Panc1 (cell line): ENCODE measurements around the gene SLC37A4. TPM values are rescaled to one million over a fixed set of nuclear protein-coding genes. Genes with fewer than 3 reads are reported as not detected.

Experiments used
- ATAC-seq: fragments of 200-7000 bp; cut with Tn5 transposase; 2 replicates; pipeline ENCODE4 v1.9.1; 2020; ENCODE audit warnings: mild to moderate bottlenecking, moderate library complexity
- BruUV-seq: library from RNA; stranded (reverse); fragments of 400-500 nt; replicated peaks from 2 replicates; lab custom pipeline; 2021; lab: Mats Ljungman, UMichigan
- CTCF ChIA-PET: fragments of 300-600 bp; sonication (Branson Sonifier 250); formaldehyde crosslinking; loops from one replicate; lab custom pipeline; 2022; ENCODE audit warnings: antibody characterized with exemption; lab: Charles Lee
- POLR2A ChIA-PET: fragments of 300-600 bp; sonication (Branson Sonifier 250); formaldehyde crosslinking; loops from one replicate; lab custom pipeline; 2022; ENCODE audit warnings: antibody characterized with exemption; lab: Charles Lee
- DNase-seq: peaks from one replicate; pipeline ENCODE4 v3.0.0-alpha.2; 2010; ENCODE audit warnings: low read depth, low spot score
- H3K27ac ChIP-seq: 2 replicates; pipeline ENCODE4 v1.5.1; 2011; ENCODE audit warnings: mild to moderate bottlenecking, low read length, inconsistent platforms
- H3K27me3 ChIP-seq: fragments of 200-500 bp; sonication (Bioruptor generic); 2 replicates; pipeline ENCODE4 v1.6.0; 2014; ENCODE audit warnings: low read length, inconsistent platforms; ENCODE audit not compliant: control insufficient read depth, insufficient read depth
- H3K36me3 ChIP-seq: fragments of 200-500 bp; sonication (Bioruptor generic); 2 replicates; pipeline ENCODE4 v1.5.1; 2014; ENCODE audit warnings: inconsistent platforms, mild to moderate bottlenecking, low read length, moderate library complexity; ENCODE audit not compliant: control insufficient read depth, insufficient read depth
- H3K4me1 ChIP-seq: 2 replicates; pipeline ENCODE4 v1.5.1; 2011; ENCODE audit warnings: inconsistent platforms, mild to moderate bottlenecking, low read length, moderate library complexity; ENCODE audit not compliant: control insufficient read depth, insufficient read depth
- H3K4me3 ChIP-seq, 2 experiments: 2 replicates each; pipeline ENCODE4 v1.5.1; 2011 to 2012; ENCODE audit warnings: low read depth in 2 of 2, low read length in 2 of 2, mild to moderate bottlenecking in 2 of 2, inconsistent platforms in 1 of 2, moderate library complexity in 1 of 2
- H3K9me3 ChIP-seq: fragments of 200-500 bp; sonication (Bioruptor generic); 2 replicates; pipeline ENCODE4 v1.5.1; 2014; ENCODE audit warnings: low read depth, mild to moderate bottlenecking, inconsistent platforms, low read length, moderate library complexity; ENCODE audit not compliant: control insufficient read depth, insufficient read depth
- CTCF ChIP-seq: fragments of 450-650 bp; IDR thresholded peaks from 2 replicates; pipeline ENCODE4 v1.5.1; 2017; ENCODE audit warnings: mild to moderate bottlenecking
- POLR2AphosphoS5 ChIP-seq: IDR thresholded peaks from 2 replicates; pipeline ENCODE4 v1.6.1; 2012; ENCODE audit warnings: mild to moderate bottlenecking, low read depth, low read length, moderate library complexity
- SIN3A ChIP-seq: IDR thresholded peaks from 2 replicates; pipeline ENCODE4 v1.6.1; 2012; ENCODE audit warnings: low read depth, mild to moderate bottlenecking, low read length, moderate library complexity, borderline replicate concordance; ENCODE audit not compliant: insufficient read depth
- TCF7L2 ChIP-seq: IDR thresholded peaks from 2 replicates; pipeline ENCODE4 v1.6.1; 2011; ENCODE audit warnings: mild to moderate bottlenecking, low read depth, low read length, inconsistent platforms
- in situ Hi-C: cut with HindIII; loops from 2 replicates; pipeline ENCODE4 v1.10.0; 2016; ENCODE audit warnings: low sequenced_read_pairs, low pct_unique_long_range_greater_than_20kb
- intact Hi-C: fragments of 100-400 bp; cut with micrococcal nuclease; formaldehyde crosslinking; loops from one replicate; pipeline ENCODE4 v1.10.0; 2022; ENCODE audit not compliant: unreplicated experiment
- total RNA-seq: library from RNA; stranded (reverse); gene quantifications from one replicate; pipeline ENCODE4 v1.2.1, GENCODE V29; 2021; ENCODE audit not compliant: unreplicated experiment
- TF ChIP-seq, protein P1 (sequence below), 2 experiments: IDR thresholded peaks; 2 replicates each; pipeline ENCODE4 v1.6.1; 2011 to 2012; ENCODE audit warnings: low read depth in 2 of 2, control low read depth in 1 of 2, low read length in 1 of 2, mild to moderate bottlenecking in 1 of 2, moderate library complexity in 1 of 2; ENCODE audit not compliant: insufficient read depth in 1 of 2

Gene SLC37A4
- total RNA-seq, 1 experiment from 2014 or later = 33.2 TPM

- CTCF ChIA-PET = interaction anchor here (0.7 kb wide), 1 partner anchor 74 kb away, joined by 4 read pairs; the partner anchor contains the start of gene HINFP
- intact Hi-C loops = no loop called here
Measured at GRCh38 chr11:119047205-119047604, 16.5 kb upstream of the SLC37A4 start.

GRCh38 chr11:119046489-119046888 lies 15.8 kb upstream of the SLC37A4 start:
- Histone ChIP-seq H3K36me3 (peaks cover 3% of the 10 kb centered on the region; the same call in 1 of the 2 replicates), H3K27ac (no peak overlapping the region), H3K27me3 (no peaks in the 10 kb centered on the region), H3K4me1 (no peaks in the 10 kb centered on the region), H3K4me3 (no peak overlapping the region), H3K9me3 (no peaks in the 10 kb centered on the region)
- ChIA-PET CTCF (interaction anchor here (0.7 kb wide), 1 partner anchor 75 kb away, joined by 4 read pairs; the partner anchor contains the start of gene HINFP), POLR2A (no interaction called here)
- no TSS peak for BruUV-seq
- ATAC-seq (no peak), DNase-seq (no peak)
- intact Hi-C loops (no loop called here), in situ Hi-C loops (no loop called here)
- TF ChIP-seq CTCF (no peak), SIN3A (no peak)
- TF ChIP-seq, protein P1, sequence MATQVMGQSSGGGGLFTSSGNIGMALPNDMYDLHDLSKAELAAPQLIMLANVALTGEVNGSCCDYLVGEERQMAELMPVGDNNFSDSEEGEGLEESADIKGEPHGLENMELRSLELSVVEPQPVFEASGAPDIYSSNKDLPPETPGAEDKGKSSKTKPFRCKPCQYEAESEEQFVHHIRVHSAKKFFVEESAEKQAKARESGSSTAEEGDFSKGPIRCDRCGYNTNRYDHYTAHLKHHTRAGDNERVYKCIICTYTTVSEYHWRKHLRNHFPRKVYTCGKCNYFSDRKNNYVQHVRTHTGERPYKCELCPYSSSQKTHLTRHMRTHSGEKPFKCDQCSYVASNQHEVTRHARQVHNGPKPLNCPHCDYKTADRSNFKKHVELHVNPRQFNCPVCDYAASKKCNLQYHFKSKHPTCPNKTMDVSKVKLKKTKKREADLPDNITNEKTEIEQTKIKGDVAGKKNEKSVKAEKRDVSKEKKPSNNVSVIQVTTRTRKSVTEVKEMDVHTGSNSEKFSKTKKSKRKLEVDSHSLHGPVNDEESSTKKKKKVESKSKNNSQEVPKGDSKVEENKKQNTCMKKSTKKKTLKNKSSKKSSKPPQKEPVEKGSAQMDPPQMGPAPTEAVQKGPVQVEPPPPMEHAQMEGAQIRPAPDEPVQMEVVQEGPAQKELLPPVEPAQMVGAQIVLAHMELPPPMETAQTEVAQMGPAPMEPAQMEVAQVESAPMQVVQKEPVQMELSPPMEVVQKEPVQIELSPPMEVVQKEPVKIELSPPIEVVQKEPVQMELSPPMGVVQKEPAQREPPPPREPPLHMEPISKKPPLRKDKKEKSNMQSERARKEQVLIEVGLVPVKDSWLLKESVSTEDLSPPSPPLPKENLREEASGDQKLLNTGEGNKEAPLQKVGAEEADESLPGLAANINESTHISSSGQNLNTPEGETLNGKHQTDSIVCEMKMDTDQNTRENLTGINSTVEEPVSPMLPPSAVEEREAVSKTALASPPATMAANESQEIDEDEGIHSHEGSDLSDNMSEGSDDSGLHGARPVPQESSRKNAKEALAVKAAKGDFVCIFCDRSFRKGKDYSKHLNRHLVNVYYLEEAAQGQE (IDR thresholded peaks at IDR 0.05; ENCODE audit: insufficient read depth in 1 of 2, low read depth in 2 of 2, low read length in 1 of 2) = no peak

More at GRCh38 chr11:119047205-119047604, 16.5 kb upstream of the SLC37A4 start:
- no peaks in the 10 kb centered on the region for H3K9me3 ChIP-seq
- TF ChIP-seq, protein P1 (IDR thresholded peaks at IDR 0.05; ENCODE audit: insufficient read depth in 1 of 2, low read depth in 2 of 2, low read length in 1 of 2) = no peak
- TF ChIP-seq POLR2AphosphoS5 = no peak
- no peak for TF ChIP-seq SIN3A
- TF ChIP-seq TCF7L2 = no peak
- no peak for TF ChIP-seq CTCF
- no peak for DNase-seq
- no peak overlapping the region for H3K4me3 ChIP-seq
- peaks cover 3% of the 10 kb centered on the region; the same call in 1 of the 2 replicates for H3K36me3 ChIP-seq
- POLR2A ChIA-PET = interaction anchor here (0.6 kb wide), 3 partner anchors 10 to 620 kb away, joined by 3 to 5 read pairs (median 3); no protein-coding TSS in a partner anchor
- no peaks in the 10 kb centered on the region for H3K4me1 ChIP-seq
- H3K27me3 ChIP-seq = no peaks in the 10 kb centered on the region
- ATAC-seq = no peak
- in situ Hi-C loops = no loop called here
- BruUV-seq = no TSS peak
- H3K27ac ChIP-seq = no peak overlapping the region
